PC-9 (cell line): ENCODE results near the gene ODC1. TPM values are rescaled to one million over a fixed set of nuclear protein-coding genes. Genes with fewer than 3 reads are reported as not detected.
"Not testable (repeated sequence)": the region's sequence is repeated elsewhere in the genome, so short reads cannot be mapped to it uniquely, and the experiment has no call there.

ENCODE experiments used
- BruUV-seq: library from RNA; stranded (reverse); fragments of 400-500 nt; replicated peaks from 2 replicates; lab custom pipeline; 2021; lab: Mats Ljungman, UMichigan
- CTCF ChIA-PET: fragments of 300-600 bp; sonication (Branson Sonifier 250); formaldehyde crosslinking; loops from one replicate; lab custom pipeline; 2022; ENCODE audit warnings: antibody characterized with exemption; lab: Charles Lee
- POLR2A ChIA-PET: fragments of 300-600 bp; sonication (Branson Sonifier 250); formaldehyde crosslinking; loops from one replicate; lab custom pipeline; 2022; ENCODE audit warnings: antibody characterized with exemption; ENCODE audit not compliant: unreplicated experiment; lab: Charles Lee
- DNase-seq, 2 experiments: peaks; one replicate each; pipeline versions ENCODE4 v3.0.0 to v3.0.0-alpha.2; 2015 to 2022; ENCODE audit warnings: mixed read lengths in 1 of 2
- H2AFZ ChIP-seq: fragments of 200-600 bp; sonication (generic); 2 replicates; pipeline ENCODE4 v1.8.1; 2017; ENCODE audit warnings: antibody characterized with exemption
- H3F3A ChIP-seq: fragments of 200-600 bp; sonication (generic); 2 replicates; pipeline ENCODE4 v1.8.1; 2017; ENCODE audit warnings: antibody characterized with exemption, mild to moderate bottlenecking, low read depth; ENCODE audit not compliant: insufficient read depth
- H3K27ac ChIP-seq: fragments of 200-600 bp; sonication (generic); 2 replicates; pipeline ENCODE4 v1.6.1; 2016; ENCODE audit warnings: mixed run types
- H3K27me3 ChIP-seq: fragments of 200-600 bp; sonication (generic); 2 replicates; pipeline ENCODE4 v1.6.1; 2016; ENCODE audit warnings: low read depth, mixed run types; ENCODE audit not compliant: insufficient read depth
- H3K36me3 ChIP-seq: fragments of 200-600 bp; sonication (generic); 2 replicates; pipeline ENCODE4 v1.6.1; 2016; ENCODE audit warnings: low read depth, mixed run types
- H3K4me1 ChIP-seq: fragments of 200-600 bp; sonication (generic); replicated peaks from 2 replicates; pipeline ENCODE4 v1.6.1; 2016; ENCODE audit warnings: mixed run types; ENCODE audit not compliant: insufficient read depth
- H3K4me2 ChIP-seq: fragments of 200-600 bp; sonication (generic); 2 replicates; pipeline ENCODE4 v1.6.1; 2017; ENCODE audit warnings: mixed run types
- H3K4me3 ChIP-seq: fragments of 200-600 bp; sonication (generic); 2 replicates; pipeline ENCODE4 v1.6.1; 2016; ENCODE audit warnings: mixed run types
- H3K79me2 ChIP-seq: fragments of 200-600 bp; sonication (generic); 2 replicates; pipeline ENCODE4 v1.6.1; 2017; ENCODE audit warnings: low read depth, mixed run types
- H3K9me2 ChIP-seq: fragments of 200-600 bp; sonication (generic); 2 replicates; pipeline ENCODE4 v1.8.1; 2017; ENCODE audit warnings: mild to moderate bottlenecking; ENCODE audit not compliant: insufficient read depth
- H3K9me3 ChIP-seq: fragments of 200-600 bp; sonication (generic); 2 replicates; pipeline ENCODE4 v1.8.1; 2016; ENCODE audit warnings: low read depth; ENCODE audit not compliant: insufficient read depth
- H4K20me1 ChIP-seq: fragments of 200-600 bp; sonication (generic); 2 replicates; pipeline ENCODE4 v1.8.1; 2017; ENCODE audit not compliant: insufficient read depth
- EZH2 ChIP-seq: fragments of 200-600 bp; sonication (generic); IDR thresholded peaks from 2 replicates; pipeline ENCODE4 v1.8.0; 2017; ENCODE audit warnings: antibody characterized with exemption, low read depth
- intact Hi-C: fragments of 100-400 bp; cut with micrococcal nuclease; formaldehyde crosslinking; loops from one replicate; pipeline ENCODE4 v1.10.0; 2022; ENCODE audit not compliant: unreplicated experiment
- total RNA-seq: library from RNA; stranded (reverse); gene quantifications from 2 replicates; pipeline ENCODE4 v1.2.3, GENCODE V29; 2021
- TF ChIP-seq, protein P1 (sequence below): fragments of 200-600 bp; sonication (generic); conservative IDR thresholded peaks from 2 replicates; pipeline ENCODE4 v1.6.1; 2017; ENCODE audit warnings: mixed run types, antibody characterized with exemption, mild to moderate bottlenecking, moderate library complexity

Gene ODC1
- total RNA-seq, 1 experiment from 2014 or later = 40.5 TPM

- intact Hi-C loops = no loop called here
- H4K20me1 ChIP-seq = no peaks in the 10 kb centered on the region
- no peak overlapping the region for H2AFZ ChIP-seq
- H3K4me2 ChIP-seq = no peak overlapping the region
- no peaks in the 10 kb centered on the region for H3F3A ChIP-seq
- no TSS peak for BruUV-seq
- ChIA-PET POLR2A (no interaction called here), CTCF (no interaction called here)
- H3K9me3 ChIP-seq = no peaks in the 10 kb centered on the region
- no peak overlapping the region for H3K4me3 ChIP-seq
- no peaks in the 10 kb centered on the region for H3K79me2 ChIP-seq
- H3K27ac ChIP-seq = no peak overlapping the region
- no peak for TF ChIP-seq EZH2
- TF ChIP-seq, protein P1, sequence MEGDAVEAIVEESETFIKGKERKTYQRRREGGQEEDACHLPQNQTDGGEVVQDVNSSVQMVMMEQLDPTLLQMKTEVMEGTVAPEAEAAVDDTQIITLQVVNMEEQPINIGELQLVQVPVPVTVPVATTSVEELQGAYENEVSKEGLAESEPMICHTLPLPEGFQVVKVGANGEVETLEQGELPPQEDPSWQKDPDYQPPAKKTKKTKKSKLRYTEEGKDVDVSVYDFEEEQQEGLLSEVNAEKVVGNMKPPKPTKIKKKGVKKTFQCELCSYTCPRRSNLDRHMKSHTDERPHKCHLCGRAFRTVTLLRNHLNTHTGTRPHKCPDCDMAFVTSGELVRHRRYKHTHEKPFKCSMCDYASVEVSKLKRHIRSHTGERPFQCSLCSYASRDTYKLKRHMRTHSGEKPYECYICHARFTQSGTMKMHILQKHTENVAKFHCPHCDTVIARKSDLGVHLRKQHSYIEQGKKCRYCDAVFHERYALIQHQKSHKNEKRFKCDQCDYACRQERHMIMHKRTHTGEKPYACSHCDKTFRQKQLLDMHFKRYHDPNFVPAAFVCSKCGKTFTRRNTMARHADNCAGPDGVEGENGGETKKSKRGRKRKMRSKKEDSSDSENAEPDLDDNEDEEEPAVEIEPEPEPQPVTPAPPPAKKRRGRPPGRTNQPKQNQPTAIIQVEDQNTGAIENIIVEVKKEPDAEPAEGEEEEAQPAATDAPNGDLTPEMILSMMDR = no peak
- DNase-seq = no peak
- no peaks in the 10 kb centered on the region for H3K9me2 ChIP-seq
- H3K27me3 ChIP-seq = no peaks in the 10 kb centered on the region
- peaks cover 21% of the 10 kb centered on the region for H3K4me1 ChIP-seq
- no peaks in the 10 kb centered on the region for H3K36me3 ChIP-seq
Measured at GRCh38 chr2:10457846-10458598, 9.9 kb upstream of the ODC1 start.

GRCh38 chr2:10457195-10457594 lies 9.1 kb upstream of the ODC1 start:
- H3K4me2 ChIP-seq, H3K36me3 ChIP-seq, H3K27ac ChIP-seq, H4K20me1 ChIP-seq, H3K9me2 ChIP-seq, intact Hi-C loops, DNase-seq, CTCF ChIA-PET, H3K79me2 ChIP-seq, POLR2A ChIA-PET, BruUV-seq, H2AFZ ChIP-seq, H3F3A ChIP-seq, H3K27me3 ChIP-seq, H3K4me3 ChIP-seq, H3K9me3 ChIP-seq: not testable (repeated sequence)
- peaks cover 29% of the 10 kb centered on the region for H3K4me1 ChIP-seq

- CTCF ChIA-PET = no interaction called here
- H3K79me2 ChIP-seq = no peaks in the 10 kb centered on the region
- no peaks in the 10 kb centered on the region for H4K20me1 ChIP-seq
- H3K36me3 ChIP-seq = no peaks in the 10 kb centered on the region
- TF ChIP-seq, protein P1 = no peak
- no peak for TF ChIP-seq EZH2
- no peak overlapping the region for H3K4me2 ChIP-seq
- no peak overlapping the region for H2AFZ ChIP-seq
- POLR2A ChIA-PET = no interaction called here
- H3K4me3 ChIP-seq = no peak overlapping the region
- no peak overlapping the region for H3K27ac ChIP-seq
- no peaks in the 10 kb centered on the region for H3K27me3 ChIP-seq
- peaks cover 28% of the 10 kb centered on the region for H3F3A ChIP-seq
- no TSS peak for BruUV-seq
- H3K9me2 ChIP-seq = no peaks in the 10 kb centered on the region
- H3K4me1 ChIP-seq = peaks cover 39% of the 10 kb centered on the region
- no peak for DNase-seq
- intact Hi-C loops = no loop called here
- no peaks in the 10 kb centered on the region for H3K9me3 ChIP-seq
Measured at GRCh38 chr2:10454505-10454904, 6.4 kb upstream of the ODC1 start.

GRCh38 chr2:10453905-10454298 lies 5.8 kb upstream of the ODC1 start:
- Histone ChIP-seq H3K36me3 (no peaks in the 10 kb centered on the region), H3K4me3 (no peak overlapping the region), H3K9me3 (no peaks in the 10 kb centered on the region), H3K4me1 (peaks cover 37% of the 10 kb centered on the region), H3K9me2 (no peaks in the 10 kb centered on the region), H3K79me2 (no peaks in the 10 kb centered on the region), H3K4me2 (no peak overlapping the region), H2AFZ (no peak overlapping the region), H4K20me1 (no peaks in the 10 kb centered on the region), H3K27ac (no peak overlapping the region), H3F3A (peaks cover 31% of the 10 kb centered on the region), H3K27me3 (no peaks in the 10 kb centered on the region)
- CTCF ChIA-PET = no interaction called here
- POLR2A ChIA-PET = no interaction called here
- no peak for DNase-seq
- intact Hi-C loops = loop anchor here (2.0 kb wide), 1 partner anchor 39 kb away; no protein-coding TSS in a partner anchor
- no peak for TF ChIP-seq EZH2
- TF ChIP-seq, protein P1 = no peak
- no TSS peak for BruUV-seq
